HEK293 (cell line): ENCODE measurements around the gene SLC35E1.

Experiments used
- CTCF ChIA-PET: fragments of 350-600 bp; formaldehyde crosslinking; extraction: SDS; loops from one replicate; lab custom pipeline; 2021; ENCODE audit warnings: antibody characterized with exemption; lab: Yijun Ruan, JAX
- POLR2A ChIA-PET: fragments of 300-600 bp; formaldehyde crosslinking; extraction: SDS; loops from one replicate; lab custom pipeline; 2020; ENCODE audit warnings: antibody characterized with exemption, inconsistent platforms; lab: Yijun Ruan, JAX
- H3K27ac ChIP-seq: fragments of 200-500 bp; sonication (Bioruptor generic); 2 replicates; pipeline ENCODE4 v1.5.1; 2014; ENCODE audit warnings: low read depth, low read length, control low read depth, inconsistent platforms; ENCODE audit errors: extremely low read depth
- H3K36me3 ChIP-seq, 2 experiments: fragments of 200-500 bp in 1 of 2; sonication (Bioruptor generic) in 1 of 2; 1 replicate in 1 of 2; 2 replicates in 1 of 2; pipeline ENCODE4 v1.5.1; 2014 to 2017; ENCODE audit warnings: inconsistent platforms in 2 of 2, low read length in 2 of 2; ENCODE audit not compliant: control insufficient read depth in 2 of 2, insufficient read depth in 1 of 2
- H3K4me1 ChIP-seq: fragments of 200-500 bp; sonication (Bioruptor generic); 2 replicates; pipeline ENCODE4 v1.5.1; 2014; ENCODE audit warnings: mild to moderate bottlenecking, low read length, inconsistent platforms; ENCODE audit not compliant: control insufficient read depth, insufficient read depth
- H3K4me3 ChIP-seq: 2 replicates; pipeline ENCODE4 v1.5.1; 2011; ENCODE audit warnings: low read depth, mild to moderate bottlenecking, control low read depth, low read length, moderate library complexity
- H3K9me3 ChIP-seq: fragments of 200-500 bp; sonication (Bioruptor generic); 2 replicates; pipeline ENCODE4 v1.5.1; 2014; ENCODE audit warnings: low read depth, low read length, inconsistent platforms; ENCODE audit not compliant: control insufficient read depth, insufficient read depth
- ELK4 ChIP-seq: IDR thresholded peaks from 2 replicates; pipeline ENCODE4 v1.6.1; 2011; ENCODE audit warnings: mild to moderate bottlenecking, low read depth, low read length, borderline replicate concordance
- GFI1B ChIP-seq: fragments of 450-650 bp; formaldehyde crosslinking; IDR thresholded peaks from 2 replicates; pipeline ENCODE4 v1.5.1; 2016; ENCODE audit warnings: missing biosample characterization, missing genetic modification characterization
- GLI2 ChIP-seq: fragments of 450-650 bp; formaldehyde crosslinking; IDR thresholded peaks from 2 replicates; pipeline ENCODE4; 2017; ENCODE audit warnings: missing biosample characterization, missing genetic modification characterization, low read depth, borderline replicate concordance
- GLIS1 ChIP-seq: fragments of 450-650 bp; formaldehyde crosslinking; IDR thresholded peaks from 2 replicates; pipeline ENCODE4 v1.5.1; 2016; ENCODE audit warnings: missing biosample characterization, missing genetic modification characterization
- HOXC10 ChIP-seq: sonication (generic); formaldehyde crosslinking; IDR thresholded peaks from 2 replicates; pipeline ENCODE4 v1.8.1; 2023; ENCODE audit warnings: mild to moderate bottlenecking, missing genetic modification reagents
- KLF17 ChIP-seq: fragments of 450-650 bp; formaldehyde crosslinking; IDR thresholded peaks from 2 replicates; pipeline ENCODE4 v1.5.1; 2016; ENCODE audit warnings: missing biosample characterization, missing genetic modification characterization
- PBX3 ChIP-seq: sonication (generic); formaldehyde crosslinking; IDR thresholded peaks from 2 replicates; pipeline ENCODE4 v1.8.1; 2022; ENCODE audit warnings: mild to moderate bottlenecking, moderate library complexity, missing genetic modification reagents
- PRDM4 ChIP-seq: fragments of 450-650 bp; formaldehyde crosslinking; IDR thresholded peaks from 2 replicates; pipeline ENCODE4 v1.5.1; 2017; ENCODE audit warnings: missing biosample characterization, missing genetic modification characterization
- PRDM6 ChIP-seq: fragments of 450-650 bp; formaldehyde crosslinking; IDR thresholded peaks from 2 replicates; pipeline ENCODE4 v1.5.1; 2017; ENCODE audit warnings: missing biosample characterization, missing genetic modification characterization
- ZIC2 ChIP-seq: fragments of 450-650 bp; formaldehyde crosslinking; IDR thresholded peaks from 2 replicates; pipeline ENCODE4 v1.5.1; 2016; ENCODE audit warnings: missing biosample characterization, missing genetic modification characterization
- ZNF18 ChIP-seq: fragments of 450-650 bp; formaldehyde crosslinking; IDR thresholded peaks from 2 replicates; pipeline ENCODE4 v1.5.1; 2016; ENCODE audit warnings: missing biosample characterization, missing genetic modification characterization
- ZNF26 ChIP-seq: fragments of 450-650 bp; formaldehyde crosslinking; IDR thresholded peaks from 2 replicates; pipeline ENCODE4 v1.5.1; 2016; ENCODE audit warnings: missing biosample characterization, missing genetic modification characterization
- ZNF426 ChIP-seq: fragments of 450-650 bp; formaldehyde crosslinking; IDR thresholded peaks from 2 replicates; pipeline ENCODE4 v1.5.1; 2017; ENCODE audit warnings: missing biosample characterization, missing genetic modification characterization, mild to moderate bottlenecking, inconsistent platforms, moderate library complexity
- ZNF518A ChIP-seq: fragments of 450-650 bp; formaldehyde crosslinking; conservative IDR thresholded peaks from 2 replicates; pipeline ENCODE4 v1.5.1; 2016; ENCODE audit warnings: low read depth, missing biosample characterization, missing genetic modification characterization
- ZNF747 ChIP-seq: fragments of 450-650 bp; formaldehyde crosslinking; IDR thresholded peaks from 2 replicates; pipeline ENCODE4 v1.5.1; 2016; ENCODE audit warnings: missing biosample characterization, missing genetic modification characterization
- ZNF791 ChIP-seq: fragments of 450-650 bp; formaldehyde crosslinking; IDR thresholded peaks from 2 replicates; pipeline ENCODE4 v1.5.1; 2016; ENCODE audit warnings: missing biosample characterization, missing genetic modification characterization

The SLC35E1 gene

GRCh38 chr19:16591803-16592556 lies 19.8 kb upstream of the SLC35E1 start (continued):
- no peak for TF ChIP-seq PRDM4 (tag by site-specific recombination)
- TF ChIP-seq ZIC2 (tag by site-specific recombination) = 0 out of 2 replicates have a peak, but pooled peaks have one; percentile 21
- no peak for TF ChIP-seq HOXC10 (CRISPR knock-in tag)
- TF ChIP-seq ZNF18 (tag by site-specific recombination) = no peak
- 0 out of 2 replicates have a peak, but pooled peaks have one; percentile 11 for TF ChIP-seq GLIS1 (tag by site-specific recombination)
- TF ChIP-seq ELK4 = no peak
- TF ChIP-seq GLI2 (tag by site-specific recombination) = no peak
- TF ChIP-seq PRDM6 (tag by site-specific recombination) = no peak
- no peak for TF ChIP-seq ZNF791 (tag by site-specific recombination)
- TF ChIP-seq ZNF747 (tag by site-specific recombination) = no peak
- no peak for TF ChIP-seq KLF17 (tag by site-specific recombination)

- Histone ChIP-seq H3K4me3 (no peak overlapping the region), H3K27ac (no peak overlapping the region), H3K4me1 (peaks cover 29% of the 10 kb centered on the region), H3K9me3 (no peaks in the 10 kb centered on the region), H3K36me3 (no peaks in the 10 kb centered on the region)
- POLR2A ChIA-PET = no interaction called here
- CTCF ChIA-PET = no interaction called here
- TF ChIP-seq ZNF26 (tag by site-specific recombination) = no peak
- peak; percentile 98 for TF ChIP-seq ZNF426 (tag by site-specific recombination)
- peak; percentile 98 for TF ChIP-seq ZNF518A (tag by site-specific recombination)
- peak; percentile 78; the same call in 1 of the 2 replicates for TF ChIP-seq GFI1B (tag by site-specific recombination)
- no peak for TF ChIP-seq PBX3 (CRISPR knock-in tag)
Observed at GRCh38 chr19:16590876-16591802, 18.9 kb upstream of the SLC35E1 start.
